HepG2 (cell line): ENCODE measurements around the gene GSK3A. TPM values are rescaled to one million over a fixed set of nuclear protein-coding genes. Genes with fewer than 3 reads are reported as not detected.

Experiments
- ATF7-NPFF ChIP-seq: sonication (generic); formaldehyde crosslinking; IDR thresholded peaks from 2 replicates; pipeline ENCODE4 v1.8.1; 2023; ENCODE audit warnings: mild to moderate bottlenecking, low read depth, missing genetic modification reagents, moderate library complexity
- DMAP1 ChIP-seq: IDR thresholded peaks from 2 replicates; pipeline ENCODE4 v1.6.1; 2016
- GABPA ChIP-seq, 2 experiments: IDR thresholded peaks; 2 replicates each; pipeline ENCODE4 v1.6.1; 2011 to 2016; ENCODE audit warnings: low read depth in 2 of 2, low read length in 1 of 2, missing biosample characterization in 1 of 2, missing genetic modification characterization in 1 of 2
- IRF2 ChIP-seq: IDR thresholded peaks from 2 replicates; pipeline ENCODE4 v1.6.1; 2018; ENCODE audit warnings: missing genetic modification reagents, missing compliant biosample characterization
- MATR3 ChIP-seq: sonication (generic); formaldehyde crosslinking; IDR thresholded peaks from 2 replicates; pipeline ENCODE4 v1.4.0; 2020; ENCODE audit warnings: missing genetic modification reagents
- MYC ChIP-seq: sonication (generic); formaldehyde crosslinking; IDR thresholded peaks from 2 replicates; pipeline ENCODE4 v1.9.0; 2021; ENCODE audit warnings: missing genetic modification reagents, borderline replicate concordance
- POLR2AphosphoS5 ChIP-seq: IDR thresholded peaks from 2 replicates; pipeline ENCODE4 v1.6.1; 2012; ENCODE audit warnings: low read depth, low read length
- YEATS4 ChIP-seq: sonication (generic); formaldehyde crosslinking; IDR thresholded peaks from 2 replicates; pipeline ENCODE4 v1.4.0; 2020; ENCODE audit warnings: missing genetic modification reagents, borderline replicate concordance
- ZNF205 ChIP-seq: IDR thresholded peaks from 2 replicates; pipeline ENCODE4 v1.6.1; 2018; ENCODE audit warnings: missing biosample characterization, missing genetic modification reagents
- ZNF775 ChIP-seq: sonication (generic); formaldehyde crosslinking; IDR thresholded peaks from 2 replicates; pipeline ENCODE4 v1.4.0; 2020; ENCODE audit warnings: missing genetic modification reagents, mild to moderate bottlenecking, moderate library complexity, borderline replicate concordance
- polyA plus RNA-seq, 8 experiments: library from polyadenylated mRNA; depleted of rRNA in 3 of 8; stranded (reverse) in 7 of 8; unstranded in 1 of 8; fragments of >200 nt; fragmentation: Illumina TruSeq in 4 of 8; extraction: Trizol in 4 of 8; gene quantifications; 2 replicates each; pipeline versions ENCODE4 v1.2.1 to v1.2.3, GENCODE V29; 2011 to 2016; ENCODE audit warnings: low read depth in 4 of 8, missing spikeins in 1 of 8, mixed read lengths in 1 of 8; ENCODE audit not compliant: insufficient read depth in 1 of 8
- total RNA-seq, 5 experiments: library from RNA; depleted of rRNA; stranded (reverse); fragments of >200 nt; fragmentation: Illumina TruSeq; extraction: Trizol; gene quantifications; 2 replicates each; pipeline ENCODE4 v1.2.3, GENCODE V29; 2016; ENCODE audit warnings: low read depth in 1 of 5
- TF ChIP-seq, protein P1 (sequence below): sonication (generic); formaldehyde crosslinking; IDR thresholded peaks from 2 replicates; pipeline ENCODE4 v1.4.0; 2020; ENCODE audit warnings: missing genetic modification reagents, borderline replicate concordance
- TF ChIP-seq, protein P2 (sequence below), 2 experiments: fragments of 450-650 bp in 1 of 2; sonication (generic) in 1 of 2; formaldehyde crosslinking; IDR thresholded peaks; 2 replicates each; pipeline versions ENCODE4 v1.5.0 to v1.8.0; 2020 to 2022; ENCODE audit warnings: mild to moderate bottlenecking in 1 of 2, missing genetic modification reagents in 1 of 2
- TF ChIP-seq, protein P3 (sequence below): IDR thresholded peaks from 2 replicates; pipeline ENCODE4 v1.6.1; 2018; ENCODE audit warnings: missing genetic modification reagents, mild to moderate bottlenecking, missing compliant biosample characterization
- TF ChIP-seq, protein P4 (sequence below): IDR thresholded peaks from 2 replicates; pipeline ENCODE4 v1.6.1; 2016
- TF ChIP-seq, protein P5 (sequence below): sonication (generic); formaldehyde crosslinking; IDR thresholded peaks from 2 replicates; pipeline ENCODE4 v1.5.1; 2020; ENCODE audit warnings: mild to moderate bottlenecking, moderate library complexity, missing genetic modification reagents
- TF ChIP-seq, protein P6 (sequence below): IDR thresholded peaks from 2 replicates; pipeline ENCODE4 v1.6.1; 2012; ENCODE audit warnings: inconsistent platforms
- TF ChIP-seq, protein P7 (sequence below): sonication (generic); formaldehyde crosslinking; IDR thresholded peaks from 2 replicates; pipeline ENCODE4 v1.9.0; 2021; ENCODE audit warnings: missing genetic modification reagents, borderline replicate concordance

GSK3A gene
- total and polyA plus RNA-seq, 2 of the 13 experiments (the other 11 are each of a cell fraction or from before 2014, with no cell fraction given) = 16.9 to 52.5 TPM

DNA sequence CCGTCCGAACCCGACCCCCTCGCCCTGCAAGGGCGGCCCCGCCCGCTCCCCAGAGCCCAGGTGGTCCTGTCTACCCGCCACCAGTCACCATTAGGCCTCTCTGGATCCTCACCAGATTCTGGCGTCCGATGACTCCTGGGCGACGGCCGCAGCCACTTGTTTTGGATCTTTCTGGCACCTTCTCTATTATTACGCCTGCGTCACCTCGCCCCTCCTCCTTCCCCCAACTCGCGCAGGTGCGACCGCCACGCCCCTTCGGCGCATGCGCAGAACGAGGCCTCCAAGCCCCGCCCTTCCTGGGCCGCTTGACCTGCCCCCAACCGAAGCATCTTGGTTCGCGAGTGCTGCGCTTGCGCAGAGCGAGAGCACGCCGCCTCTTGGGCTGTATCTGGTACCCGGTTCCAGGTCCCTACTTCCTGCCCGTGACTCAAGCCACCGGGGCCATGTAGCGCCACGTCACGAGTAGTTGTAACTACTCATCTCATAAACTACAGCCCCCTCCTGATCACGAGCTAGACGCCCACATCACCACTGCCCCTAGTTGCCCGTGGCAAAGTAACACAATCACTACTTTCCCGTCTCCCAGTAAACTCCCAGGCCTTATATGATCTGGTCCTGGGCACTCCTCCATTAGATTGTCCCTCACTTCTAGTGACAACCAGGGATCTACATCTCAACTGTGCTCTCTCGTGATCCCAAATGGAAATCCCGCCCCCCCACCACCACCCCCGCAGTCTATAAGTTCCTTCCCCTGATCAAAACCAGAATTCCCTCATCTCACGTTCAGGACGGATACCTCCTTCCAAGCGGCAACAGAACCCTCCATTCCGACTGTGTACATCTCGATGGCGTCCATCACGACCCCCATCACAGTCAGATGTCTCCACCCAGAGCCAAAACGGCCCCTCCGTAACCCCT lies 24.6 kb downstream of the GSK3A start, which contains the start of gene DEDD2 (continued):
- TF ChIP-seq, protein P1, sequence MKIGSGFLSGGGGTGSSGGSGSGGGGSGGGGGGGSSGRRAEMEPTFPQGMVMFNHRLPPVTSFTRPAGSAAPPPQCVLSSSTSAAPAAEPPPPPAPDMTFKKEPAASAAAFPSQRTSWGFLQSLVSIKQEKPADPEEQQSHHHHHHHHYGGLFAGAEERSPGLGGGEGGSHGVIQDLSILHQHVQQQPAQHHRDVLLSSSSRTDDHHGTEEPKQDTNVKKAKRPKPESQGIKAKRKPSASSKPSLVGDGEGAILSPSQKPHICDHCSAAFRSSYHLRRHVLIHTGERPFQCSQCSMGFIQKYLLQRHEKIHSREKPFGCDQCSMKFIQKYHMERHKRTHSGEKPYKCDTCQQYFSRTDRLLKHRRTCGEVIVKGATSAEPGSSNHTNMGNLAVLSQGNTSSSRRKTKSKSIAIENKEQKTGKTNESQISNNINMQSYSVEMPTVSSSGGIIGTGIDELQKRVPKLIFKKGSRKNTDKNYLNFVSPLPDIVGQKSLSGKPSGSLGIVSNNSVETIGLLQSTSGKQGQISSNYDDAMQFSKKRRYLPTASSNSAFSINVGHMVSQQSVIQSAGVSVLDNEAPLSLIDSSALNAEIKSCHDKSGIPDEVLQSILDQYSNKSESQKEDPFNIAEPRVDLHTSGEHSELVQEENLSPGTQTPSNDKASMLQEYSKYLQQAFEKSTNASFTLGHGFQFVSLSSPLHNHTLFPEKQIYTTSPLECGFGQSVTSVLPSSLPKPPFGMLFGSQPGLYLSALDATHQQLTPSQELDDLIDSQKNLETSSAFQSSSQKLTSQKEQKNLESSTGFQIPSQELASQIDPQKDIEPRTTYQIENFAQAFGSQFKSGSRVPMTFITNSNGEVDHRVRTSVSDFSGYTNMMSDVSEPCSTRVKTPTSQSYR = peak; percentile 48; the same call in 1 of the 2 replicates
- TF ChIP-seq IRF2 (peak; percentile 34; the same call in 1 of the 2 replicates), ATF7-NPFF (peak; percentile 75; the same call in 1 of the 2 replicates), DMAP1 (CRISPR knock-in tag) (peak; percentile 35; the same call in 1 of the 2 replicates), YEATS4 (CRISPR knock-in tag) (peak; percentile 71), POLR2AphosphoS5 (peak; percentile 82), MYC (CRISPR knock-in tag) (peak; percentile 62; the same call in 1 of the 2 replicates), ZNF205 (no peak), MATR3 (CRISPR knock-in tag) (no peak), ZNF775 (CRISPR knock-in tag) (no peak), GABPA (IDR thresholded peaks at IDR 0.05; ENCODE audit: low read depth, low read length) (no peak), GABPA (CRISPR knock-in tag; IDR thresholded peaks at IDR 0.05; ENCODE audit: low read depth) (peak; percentile 61)
- TF ChIP-seq, protein P2, sequence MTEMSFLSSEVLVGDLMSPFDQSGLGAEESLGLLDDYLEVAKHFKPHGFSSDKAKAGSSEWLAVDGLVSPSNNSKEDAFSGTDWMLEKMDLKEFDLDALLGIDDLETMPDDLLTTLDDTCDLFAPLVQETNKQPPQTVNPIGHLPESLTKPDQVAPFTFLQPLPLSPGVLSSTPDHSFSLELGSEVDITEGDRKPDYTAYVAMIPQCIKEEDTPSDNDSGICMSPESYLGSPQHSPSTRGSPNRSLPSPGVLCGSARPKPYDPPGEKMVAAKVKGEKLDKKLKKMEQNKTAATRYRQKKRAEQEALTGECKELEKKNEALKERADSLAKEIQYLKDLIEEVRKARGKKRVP (CRISPR knock-in tag; IDR thresholded peaks at IDR 0.05) = 0 out of 4 replicates have a peak, but pooled peaks of 1 of the 2 experiments have one; percentile 26
- TF ChIP-seq, protein P3, sequence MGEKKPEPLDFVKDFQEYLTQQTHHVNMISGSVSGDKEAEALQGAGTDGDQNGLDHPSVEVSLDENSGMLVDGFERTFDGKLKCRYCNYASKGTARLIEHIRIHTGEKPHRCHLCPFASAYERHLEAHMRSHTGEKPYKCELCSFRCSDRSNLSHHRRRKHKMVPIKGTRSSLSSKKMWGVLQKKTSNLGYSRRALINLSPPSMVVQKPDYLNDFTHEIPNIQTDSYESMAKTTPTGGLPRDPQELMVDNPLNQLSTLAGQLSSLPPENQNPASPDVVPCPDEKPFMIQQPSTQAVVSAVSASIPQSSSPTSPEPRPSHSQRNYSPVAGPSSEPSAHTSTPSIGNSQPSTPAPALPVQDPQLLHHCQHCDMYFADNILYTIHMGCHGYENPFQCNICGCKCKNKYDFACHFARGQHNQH (CRISPR knock-in tag) = peak; percentile 60; the same call in 1 of the 2 replicates
- TF ChIP-seq, protein P4, sequence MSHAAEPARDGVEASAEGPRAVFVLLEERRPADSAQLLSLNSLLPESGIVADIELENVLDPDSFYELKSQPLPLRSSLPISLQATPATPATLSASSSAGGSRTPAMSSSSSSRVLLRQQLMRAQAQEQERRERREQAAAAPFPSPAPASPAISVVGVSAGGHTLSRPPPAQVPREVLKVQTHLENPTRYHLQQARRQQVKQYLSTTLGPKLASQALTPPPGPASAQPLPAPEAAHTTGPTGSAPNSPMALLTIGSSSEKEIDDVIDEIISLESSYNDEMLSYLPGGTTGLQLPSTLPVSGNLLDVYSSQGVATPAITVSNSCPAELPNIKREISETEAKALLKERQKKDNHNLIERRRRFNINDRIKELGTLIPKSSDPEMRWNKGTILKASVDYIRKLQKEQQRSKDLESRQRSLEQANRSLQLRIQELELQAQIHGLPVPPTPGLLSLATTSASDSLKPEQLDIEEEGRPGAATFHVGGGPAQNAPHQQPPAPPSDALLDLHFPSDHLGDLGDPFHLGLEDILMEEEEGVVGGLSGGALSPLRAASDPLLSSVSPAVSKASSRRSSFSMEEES (CRISPR knock-in tag) = peak; percentile 51
- TF ChIP-seq, protein P5, sequence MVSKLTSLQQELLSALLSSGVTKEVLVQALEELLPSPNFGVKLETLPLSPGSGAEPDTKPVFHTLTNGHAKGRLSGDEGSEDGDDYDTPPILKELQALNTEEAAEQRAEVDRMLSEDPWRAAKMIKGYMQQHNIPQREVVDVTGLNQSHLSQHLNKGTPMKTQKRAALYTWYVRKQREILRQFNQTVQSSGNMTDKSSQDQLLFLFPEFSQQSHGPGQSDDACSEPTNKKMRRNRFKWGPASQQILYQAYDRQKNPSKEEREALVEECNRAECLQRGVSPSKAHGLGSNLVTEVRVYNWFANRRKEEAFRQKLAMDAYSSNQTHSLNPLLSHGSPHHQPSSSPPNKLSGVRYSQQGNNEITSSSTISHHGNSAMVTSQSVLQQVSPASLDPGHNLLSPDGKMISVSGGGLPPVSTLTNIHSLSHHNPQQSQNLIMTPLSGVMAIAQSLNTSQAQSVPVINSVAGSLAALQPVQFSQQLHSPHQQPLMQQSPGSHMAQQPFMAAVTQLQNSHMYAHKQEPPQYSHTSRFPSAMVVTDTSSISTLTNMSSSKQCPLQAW (CRISPR knock-in tag) = peak; percentile 68
- TF ChIP-seq, protein P6, sequence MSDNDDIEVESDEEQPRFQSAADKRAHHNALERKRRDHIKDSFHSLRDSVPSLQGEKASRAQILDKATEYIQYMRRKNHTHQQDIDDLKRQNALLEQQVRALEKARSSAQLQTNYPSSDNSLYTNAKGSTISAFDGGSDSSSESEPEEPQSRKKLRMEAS = peak; percentile 73; the same call in 1 of the 2 replicates
- TF ChIP-seq, protein P7, sequence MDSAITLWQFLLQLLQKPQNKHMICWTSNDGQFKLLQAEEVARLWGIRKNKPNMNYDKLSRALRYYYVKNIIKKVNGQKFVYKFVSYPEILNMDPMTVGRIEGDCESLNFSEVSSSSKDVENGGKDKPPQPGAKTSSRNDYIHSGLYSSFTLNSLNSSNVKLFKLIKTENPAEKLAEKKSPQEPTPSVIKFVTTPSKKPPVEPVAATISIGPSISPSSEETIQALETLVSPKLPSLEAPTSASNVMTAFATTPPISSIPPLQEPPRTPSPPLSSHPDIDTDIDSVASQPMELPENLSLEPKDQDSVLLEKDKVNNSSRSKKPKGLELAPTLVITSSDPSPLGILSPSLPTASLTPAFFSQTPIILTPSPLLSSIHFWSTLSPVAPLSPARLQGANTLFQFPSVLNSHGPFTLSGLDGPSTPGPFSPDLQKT (CRISPR knock-in tag) = no peak
